Kidney tubule cell (primary cell): ENCODE data around the gene RARG.
"Not testable (repeated sequence)": the region's sequence is repeated elsewhere in the genome, so short reads cannot be mapped to it uniquely, and the experiment has no call there.

Source experiments
- DNase-seq: peaks from one replicate; pipeline ENCODE4 v3.0.0-alpha.2; 2018; ENCODE audit warnings: low spot score

Gene RARG

DNA sequence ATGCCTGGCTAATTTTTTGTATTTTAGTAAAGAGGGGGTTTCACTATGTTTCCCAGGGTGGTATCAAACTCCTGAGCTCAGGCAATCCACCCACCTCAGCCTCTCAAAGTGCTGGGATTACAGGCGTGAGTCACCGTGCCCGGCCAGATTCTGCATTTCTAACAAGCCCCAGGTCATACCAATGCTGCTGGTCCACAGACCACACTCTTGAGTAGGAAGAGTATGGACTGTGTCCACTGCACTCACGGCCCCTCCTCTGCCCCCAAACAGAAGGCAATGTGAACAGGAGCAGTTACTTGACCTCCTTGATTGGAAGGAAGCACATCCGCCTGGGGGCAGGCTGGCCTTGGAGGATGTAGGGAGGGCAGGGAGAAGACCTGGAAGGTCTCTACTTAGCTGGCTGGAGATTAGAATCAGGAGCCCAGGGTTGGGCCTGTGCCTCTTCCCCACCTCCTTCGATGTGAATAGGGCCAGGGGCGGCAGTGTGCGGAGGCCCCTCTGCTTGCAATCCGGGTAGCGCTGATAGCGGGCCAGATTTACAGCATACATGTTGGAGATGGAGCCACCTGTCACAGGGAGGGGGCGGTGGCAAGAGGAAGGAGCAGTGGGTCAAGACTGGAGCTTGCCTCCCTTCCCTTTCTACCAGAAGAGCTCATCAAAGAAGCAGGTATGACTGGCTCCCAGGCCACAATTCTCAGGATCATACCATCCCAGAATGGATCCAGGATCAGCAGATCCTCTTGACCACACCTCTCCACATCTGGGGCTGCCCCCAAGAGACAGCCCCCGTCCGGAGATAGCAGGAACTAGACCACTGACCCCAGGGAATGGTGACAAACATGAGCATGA is 60.9 kb downstream of the RARG start:
- DNase-seq, result no peak

DNA sequence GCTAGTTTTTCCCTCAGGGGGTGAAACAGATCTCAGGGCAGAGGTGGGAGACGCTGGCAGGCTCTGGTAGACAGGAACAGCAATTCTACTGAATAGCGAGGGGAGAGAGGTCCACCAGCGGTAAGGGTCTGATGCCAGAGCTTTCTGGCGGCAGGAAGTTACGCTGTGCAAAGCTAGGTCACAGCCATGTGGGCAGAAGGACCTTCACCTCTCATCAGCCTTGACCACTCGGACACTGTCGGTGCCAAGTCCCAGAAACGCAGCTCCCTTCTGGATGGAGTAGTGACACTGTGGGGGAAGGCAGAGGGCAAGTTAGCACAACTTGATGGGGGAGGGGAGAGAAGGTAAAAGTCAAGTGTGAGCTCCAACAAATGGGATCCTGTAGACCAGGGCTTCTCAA is 61.8 kb downstream of the RARG start:
- no peak for DNase-seq

DNA sequence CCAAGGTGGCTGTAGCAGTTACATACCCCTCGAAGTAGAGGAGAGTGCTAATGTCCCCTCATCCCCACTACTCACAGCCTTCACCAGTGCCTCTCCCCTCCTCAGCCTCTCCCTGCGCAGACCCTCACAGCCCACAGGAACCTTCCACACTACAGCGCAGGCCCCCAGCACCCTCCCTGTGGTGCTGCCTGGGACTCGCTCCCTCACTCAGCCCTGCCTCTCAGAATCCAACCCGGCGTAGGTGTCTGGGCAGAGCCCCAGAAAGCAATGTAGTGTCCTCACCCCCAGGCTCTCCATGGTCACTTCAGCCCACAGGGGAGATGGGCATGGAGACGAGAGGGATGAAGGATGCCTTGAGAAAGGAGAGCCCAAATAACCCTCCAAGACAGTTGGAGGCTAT is 62.4 kb downstream of the RARG start:
- no peak for DNase-seq

DNA sequence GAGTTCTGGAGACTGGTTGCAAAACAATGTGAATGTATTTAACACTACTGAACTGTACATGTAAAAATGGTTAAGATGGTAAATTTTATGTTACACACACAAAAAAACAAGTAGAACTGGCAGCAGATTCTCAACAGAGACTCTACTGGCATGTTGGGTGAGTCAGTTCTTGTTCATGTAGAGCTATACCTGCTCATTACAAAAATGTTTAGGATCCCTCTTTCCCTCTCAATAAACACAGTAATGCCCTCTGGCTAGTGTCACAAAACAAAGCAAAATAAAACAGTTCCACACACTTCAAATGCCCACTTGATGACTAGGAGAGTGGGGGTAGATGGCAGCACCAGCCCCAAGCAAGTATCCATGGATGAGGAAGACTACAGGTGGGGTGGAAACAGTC is 65.2 kb downstream of the RARG start:
- DNase-seq, result no peak

DNA sequence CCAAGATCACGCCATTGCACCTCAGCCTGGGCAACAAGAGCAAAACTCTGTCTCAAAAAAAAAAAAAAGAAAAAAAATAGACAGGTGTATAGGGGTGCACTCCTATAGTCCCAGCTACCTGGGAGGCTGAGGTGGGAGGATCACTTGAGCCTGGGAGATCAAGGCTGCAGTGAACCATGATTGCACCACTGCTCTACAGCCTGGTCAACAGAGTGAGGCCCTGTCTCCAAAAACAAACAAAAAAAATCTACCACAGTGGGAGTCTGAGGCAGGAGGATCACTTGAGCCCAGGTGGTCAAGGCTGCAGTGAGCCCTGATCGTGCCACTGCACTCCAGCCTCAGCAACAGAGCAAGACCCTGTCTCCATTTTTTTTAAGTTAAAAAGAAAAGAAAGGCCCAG is 69.0 kb downstream of the RARG start:
- not testable (repeated sequence) for DNase-seq

- no peak for DNase-seq
Measured at GRCh38 chr12:53161119-53161911, 70.7 kb downstream of the RARG start.

GRCh38 chr12:53160673-53161072 is 71.3 kb downstream of the RARG start:
- no peak for DNase-seq
